ENCODE results near the gene STKLD1.
A peak's percentile ranks its signal among the peaks of the same experiment; 100 is the strongest.

STKLD1 gene

DNA sequence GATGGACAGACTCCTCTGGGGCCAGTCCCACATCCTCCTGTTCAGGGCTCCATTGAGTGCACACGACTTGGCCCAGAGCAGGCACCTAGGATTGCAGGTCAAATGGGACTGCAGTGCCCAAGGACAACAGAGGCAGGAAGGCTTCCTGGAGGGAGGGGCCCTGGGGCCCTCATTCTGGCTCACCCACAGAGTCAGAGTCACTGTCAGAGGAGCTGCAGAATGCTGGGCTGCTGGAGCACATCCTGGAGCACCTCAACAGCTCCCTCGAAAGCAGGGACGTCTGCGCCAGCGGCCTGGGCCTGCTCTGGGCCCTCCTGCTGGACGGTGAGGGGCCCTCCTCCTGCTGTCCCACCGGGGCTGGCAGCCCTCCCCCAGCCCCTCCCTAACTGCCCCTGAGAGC is 26.5 kb downstream of the STKLD1 start:
- TF ChIP-seq, protein P1, sequence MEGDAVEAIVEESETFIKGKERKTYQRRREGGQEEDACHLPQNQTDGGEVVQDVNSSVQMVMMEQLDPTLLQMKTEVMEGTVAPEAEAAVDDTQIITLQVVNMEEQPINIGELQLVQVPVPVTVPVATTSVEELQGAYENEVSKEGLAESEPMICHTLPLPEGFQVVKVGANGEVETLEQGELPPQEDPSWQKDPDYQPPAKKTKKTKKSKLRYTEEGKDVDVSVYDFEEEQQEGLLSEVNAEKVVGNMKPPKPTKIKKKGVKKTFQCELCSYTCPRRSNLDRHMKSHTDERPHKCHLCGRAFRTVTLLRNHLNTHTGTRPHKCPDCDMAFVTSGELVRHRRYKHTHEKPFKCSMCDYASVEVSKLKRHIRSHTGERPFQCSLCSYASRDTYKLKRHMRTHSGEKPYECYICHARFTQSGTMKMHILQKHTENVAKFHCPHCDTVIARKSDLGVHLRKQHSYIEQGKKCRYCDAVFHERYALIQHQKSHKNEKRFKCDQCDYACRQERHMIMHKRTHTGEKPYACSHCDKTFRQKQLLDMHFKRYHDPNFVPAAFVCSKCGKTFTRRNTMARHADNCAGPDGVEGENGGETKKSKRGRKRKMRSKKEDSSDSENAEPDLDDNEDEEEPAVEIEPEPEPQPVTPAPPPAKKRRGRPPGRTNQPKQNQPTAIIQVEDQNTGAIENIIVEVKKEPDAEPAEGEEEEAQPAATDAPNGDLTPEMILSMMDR (IDR thresholded peaks at IDR 0.05; ENCODE audit: insufficient read depth, low read depth, low read length, missing control alignments) = no peak
- H3K4me3 ChIP-seq (ENCODE audit: low read length) = no peak overlapping the region
- no peak for DNase-seq (ENCODE audit: low read depth)

DNA sequence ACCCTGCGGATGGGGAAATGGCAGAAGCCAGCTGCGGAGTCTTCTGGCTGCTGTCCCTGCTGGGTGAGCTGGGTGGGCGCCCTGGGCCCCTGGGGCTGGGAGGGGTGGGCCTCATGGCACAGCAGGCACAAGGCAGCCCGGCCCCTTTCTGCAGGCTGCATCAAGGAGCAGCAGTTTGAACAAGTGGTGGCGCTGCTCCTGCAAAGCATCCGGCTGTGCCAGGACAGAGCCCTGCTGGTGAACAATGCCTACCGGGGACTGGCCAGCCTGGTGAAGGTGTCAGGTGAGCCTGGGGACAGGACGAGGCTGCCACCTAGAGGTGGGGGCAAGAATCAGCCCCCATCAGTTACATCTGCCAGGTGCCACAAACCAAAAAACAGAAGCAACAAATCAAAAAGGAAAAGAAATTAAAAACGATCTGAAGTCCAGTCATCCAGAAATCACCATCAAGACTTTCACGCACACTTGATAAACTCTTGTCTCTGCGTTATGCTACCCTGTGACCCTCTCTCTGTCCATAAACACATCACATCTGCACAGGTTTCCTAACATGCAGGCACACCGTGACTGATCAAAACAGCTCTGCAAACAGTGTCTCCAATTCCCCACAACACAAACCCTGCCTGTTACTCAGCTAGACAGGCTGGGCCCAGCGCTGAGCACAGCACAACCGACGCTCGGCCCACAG is 27.7 kb downstream of the STKLD1 start:
- no peak overlapping the region for H3K4me3 ChIP-seq (ENCODE audit: low read length)
- peak; percentile 84 for DNase-seq (ENCODE audit: low read depth)
- TF ChIP-seq, protein P1 (IDR thresholded peaks at IDR 0.05; ENCODE audit: insufficient read depth, low read depth, low read length, missing control alignments) = peak; percentile 83

DNA sequence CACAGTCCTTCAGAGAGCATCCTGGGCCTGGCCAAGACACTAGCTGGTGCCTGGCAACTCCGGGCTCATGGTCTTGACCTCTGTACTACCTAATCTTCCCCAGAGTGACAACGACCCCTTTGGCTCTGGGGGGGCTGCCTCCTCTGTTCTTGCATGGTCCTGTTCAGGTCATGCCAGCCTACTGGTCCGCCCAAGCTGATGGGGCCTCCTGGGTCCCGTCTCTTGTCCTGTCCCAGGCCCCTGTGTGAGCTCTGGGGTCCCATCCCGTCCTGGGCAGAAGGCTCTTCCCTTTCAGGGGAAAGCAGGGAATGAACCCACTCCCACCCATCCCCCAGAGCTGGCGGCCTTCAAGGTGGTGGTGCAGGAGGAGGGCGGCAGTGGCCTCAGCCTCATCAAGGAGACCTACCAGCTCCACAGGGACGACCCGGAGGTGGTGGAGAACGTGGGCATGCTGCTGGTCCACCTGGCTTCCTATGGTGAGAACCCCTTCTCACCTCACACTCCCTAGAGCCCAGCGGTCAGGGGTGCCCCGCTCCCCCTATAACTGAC is 28.4 kb downstream of the STKLD1 start:
- TF ChIP-seq, protein P1 (IDR thresholded peaks at IDR 0.05; ENCODE audit: insufficient read depth, low read depth, low read length, missing control alignments) = no peak
- DNase-seq (ENCODE audit: low read depth) = no peak
- no peak overlapping the region for H3K4me3 ChIP-seq (ENCODE audit: low read length)

DNA sequence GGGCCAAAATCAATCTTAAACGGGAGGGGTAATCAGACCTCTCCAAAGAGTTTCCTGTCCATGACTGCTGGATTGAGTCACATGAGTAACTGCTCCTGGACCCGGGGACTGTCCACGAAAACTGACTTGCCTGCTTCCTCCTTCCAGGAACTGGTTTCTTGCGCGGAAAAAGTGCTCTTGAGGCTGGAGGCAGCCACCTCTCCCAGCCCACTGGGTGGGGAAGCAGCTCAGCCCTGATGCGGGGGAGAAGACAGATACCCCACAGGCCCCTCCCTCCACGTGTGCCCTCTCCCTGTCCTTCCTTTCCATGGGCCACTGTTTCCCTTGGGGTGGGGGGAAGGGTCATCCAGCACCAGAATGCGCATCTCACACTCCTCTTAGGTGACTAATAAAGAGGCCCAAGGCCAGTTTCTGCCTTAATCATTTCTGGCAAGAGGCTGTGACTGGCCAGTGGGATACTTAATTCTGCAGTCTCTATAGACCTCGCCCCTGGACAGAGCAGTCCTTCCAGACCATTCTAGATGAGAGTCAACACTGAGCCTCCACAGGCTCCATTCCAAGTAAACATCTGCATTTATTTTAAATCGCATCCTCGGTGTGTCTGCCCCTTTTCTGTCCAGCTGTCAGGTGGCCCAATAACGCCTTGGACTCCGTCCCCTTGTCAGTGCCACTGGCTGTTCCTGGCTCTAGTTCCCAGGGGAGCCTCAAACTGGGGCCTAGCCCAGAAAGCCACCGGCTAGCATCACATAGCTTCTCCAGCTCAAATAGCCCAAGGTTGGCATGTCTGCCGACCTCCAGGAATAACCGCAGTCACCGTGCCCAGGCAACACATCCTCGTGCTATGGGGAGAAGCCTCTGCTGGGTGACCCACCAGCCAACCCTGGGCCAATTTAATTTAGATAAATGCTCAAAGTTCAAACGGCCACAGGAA is 29.6 kb downstream of the STKLD1 start:
- TF ChIP-seq, protein P1 (IDR thresholded peaks at IDR 0.05; ENCODE audit: insufficient read depth, low read depth, low read length, missing control alignments) = no peak
- no peak overlapping the region for H3K4me3 ChIP-seq (ENCODE audit: low read length)
- peak; percentile 9 for DNase-seq (ENCODE audit: low read depth)

DNA sequence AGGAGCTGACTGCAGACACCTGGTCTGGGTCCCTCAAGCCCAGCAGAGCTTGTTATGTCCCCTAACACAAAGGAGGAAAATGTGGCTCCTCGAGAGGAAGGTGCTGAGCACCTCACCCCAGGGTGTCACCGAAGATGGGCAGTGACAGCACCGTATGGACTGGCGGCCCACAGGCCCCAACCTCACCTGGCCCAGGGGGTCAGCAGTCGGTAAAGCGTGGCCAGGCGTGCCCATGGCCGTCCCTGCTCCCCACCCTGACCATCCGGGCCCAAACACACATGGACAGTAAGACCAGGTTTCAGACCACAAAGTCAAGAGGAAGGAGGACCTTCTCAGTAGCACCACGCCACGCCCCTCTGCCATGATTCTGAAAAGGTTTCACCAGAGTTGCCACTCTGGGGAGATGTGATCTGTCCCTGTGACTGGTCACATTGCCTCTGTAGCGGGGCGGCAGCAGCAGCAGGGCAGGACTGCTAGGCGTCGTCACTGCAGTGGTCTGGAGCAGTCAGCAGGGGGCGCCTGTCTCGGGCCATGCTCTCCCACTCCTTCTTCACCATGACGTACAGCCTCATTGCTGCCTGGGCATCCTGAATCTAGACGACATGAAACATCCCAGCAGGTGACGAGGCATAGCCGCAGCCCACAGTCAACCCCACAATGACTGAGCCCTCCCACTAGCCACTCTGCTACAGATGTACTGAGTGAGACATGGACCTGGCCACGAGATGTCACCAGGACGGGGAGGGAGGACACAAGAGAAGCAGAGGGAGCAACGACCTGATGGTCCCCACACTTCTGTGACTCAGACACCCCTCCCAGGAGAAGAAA is 30.5 kb downstream of the STKLD1 start:
- TF ChIP-seq, protein P1 (IDR thresholded peaks at IDR 0.05; ENCODE audit: insufficient read depth, low read depth, low read length, missing control alignments) = peak; percentile 90
- H3K4me3 ChIP-seq (ENCODE audit: low read length) = no peak overlapping the region
- DNase-seq (ENCODE audit: low read depth) = peak; percentile 83

DNA sequence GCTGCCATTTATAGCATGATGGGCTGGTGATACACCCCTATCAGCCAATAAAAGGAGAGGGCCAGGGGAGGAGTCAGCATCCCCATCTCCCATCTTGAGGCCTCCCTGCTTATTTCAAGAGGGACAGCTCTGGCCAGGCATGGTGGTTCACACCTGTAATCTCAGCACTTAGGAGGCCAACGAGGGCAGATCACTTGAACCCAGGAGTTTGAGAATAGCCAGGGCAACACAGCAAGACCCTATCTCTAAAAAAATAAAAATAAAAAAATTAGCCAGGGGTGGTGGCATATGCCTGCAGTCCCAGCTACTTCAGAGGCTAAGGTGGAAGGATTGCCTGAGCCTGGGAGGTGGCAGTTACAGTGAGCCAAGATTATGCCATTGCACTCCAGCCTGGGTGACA is 31.9 kb downstream of the STKLD1 start:
- no peak overlapping the region for H3K4me3 ChIP-seq (ENCODE audit: low read length)
- no peak for DNase-seq (ENCODE audit: low read depth)
- TF ChIP-seq, protein P1 (IDR thresholded peaks at IDR 0.05; ENCODE audit: insufficient read depth, low read depth, low read length, missing control alignments) = no peak
